OCI-LY7 (cell line): ENCODE data around the gene ACTL8. TPM values are rescaled to one million over a fixed set of nuclear protein-coding genes. Genes with fewer than 3 reads are reported as not detected.

Source experiments
- BruUV-seq: library from RNA; stranded (reverse); fragments of 400-500 nt; replicated peaks from 2 replicates; lab custom pipeline; 2021; lab: Mats Ljungman, UMichigan
- CTCF ChIA-PET: fragments of 300-600 bp; sonication (Branson Sonifier 250); formaldehyde crosslinking; loops from one replicate; lab custom pipeline; 2022; ENCODE audit warnings: antibody characterized with exemption; ENCODE audit not compliant: unreplicated experiment; lab: Charles Lee
- POLR2A ChIA-PET: fragments of 300-600 bp; sonication (Branson Sonifier 250); formaldehyde crosslinking; loops from one replicate; lab custom pipeline; 2022; ENCODE audit warnings: antibody characterized with exemption; lab: Charles Lee
- DNase-seq: peaks from one replicate; pipeline ENCODE4 v3.0.0-alpha.2; 2015; ENCODE audit warnings: low spot score
- H2AFZ ChIP-seq: fragments of 200-600 bp; sonication (generic), shearing (Covaris generic); 2 replicates; pipeline ENCODE4 v1.6.1; 2014; ENCODE audit warnings: mild to moderate bottlenecking, antibody characterized with exemption, low read length, moderate library complexity
- H3K27ac ChIP-seq: fragments of 200-600 bp; sonication (generic); 2 replicates; pipeline ENCODE4 v1.5.1; 2014; ENCODE audit warnings: mixed run types, low read depth, mild to moderate bottlenecking, moderate library complexity, low read length, inconsistent platforms; ENCODE audit not compliant: poor library complexity, severe bottlenecking
- H3K36me3 ChIP-seq: fragments of 200-600 bp; sonication (generic); 2 replicates; pipeline ENCODE4 v1.6.1; 2014; ENCODE audit warnings: mild to moderate bottlenecking, antibody characterized with exemption, low read length, moderate library complexity, mixed read lengths; ENCODE audit not compliant: insufficient read depth
- H3K4me1 ChIP-seq: fragments of 200-600 bp; sonication (generic); 2 replicates; pipeline ENCODE4 v1.5.1; 2014; ENCODE audit warnings: mild to moderate bottlenecking, low read length; ENCODE audit not compliant: insufficient read depth, poor library complexity, severe bottlenecking
- H3K4me2 ChIP-seq: fragments of 200-600 bp; sonication (generic); 2 replicates; pipeline ENCODE4 v1.6.1; 2014; ENCODE audit warnings: mild to moderate bottlenecking, low read length
- H3K4me3 ChIP-seq: fragments of 200-600 bp; sonication (generic); 2 replicates; pipeline ENCODE4 v1.5.1; 2014; ENCODE audit warnings: mild to moderate bottlenecking, low read depth, low read length; ENCODE audit not compliant: poor library complexity, severe bottlenecking
- H3K79me2 ChIP-seq: fragments of 200-600 bp; sonication (generic); 2 replicates; pipeline ENCODE4 v1.6.1; 2016; ENCODE audit warnings: low read depth, mild to moderate bottlenecking, low read length, moderate library complexity, mixed read lengths; ENCODE audit not compliant: insufficient read depth
- H3K9me2 ChIP-seq: fragments of 200-600 bp; sonication (generic); 2 replicates; pipeline ENCODE4 v1.6.1; 2016; ENCODE audit warnings: mild to moderate bottlenecking, low read length, mixed read lengths; ENCODE audit not compliant: insufficient read depth
- H3K9me3 ChIP-seq: fragments of 200-600 bp; sonication (generic); 2 replicates; pipeline ENCODE4 v1.6.1; 2014; ENCODE audit warnings: mild to moderate bottlenecking, mixed run types, low read length, mixed read lengths
- H4K20me1 ChIP-seq: fragments of 200-600 bp; sonication (generic); 2 replicates; pipeline ENCODE4 v1.6.1; 2014; ENCODE audit warnings: mild to moderate bottlenecking, antibody characterized with exemption, low read length, moderate library complexity, mixed read lengths; ENCODE audit not compliant: insufficient read depth
- CTCF ChIP-seq: fragments of 200-600 bp; sonication (generic); conservative IDR thresholded peaks from 2 replicates; pipeline ENCODE4 v1.5.1; 2014; ENCODE audit warnings: mild to moderate bottlenecking, antibody characterized with exemption, low read length, moderate library complexity, mixed read lengths
- EZH2phosphoT487 ChIP-seq: fragments of 200-600 bp; sonication (generic); IDR thresholded peaks from 2 replicates; pipeline ENCODE4 v1.6.1; 2018; ENCODE audit warnings: low read depth, borderline replicate concordance, mild to moderate bottlenecking, mixed run types, antibody characterized with exemption, low read length, moderate library complexity, mixed read lengths
- intact Hi-C: fragments of 100-400 bp; cut with micrococcal nuclease; formaldehyde crosslinking; loops from one replicate; pipeline ENCODE4 v1.10.0; 2022; ENCODE audit not compliant: unreplicated experiment
- total RNA-seq, 2 experiments: library from RNA; depleted of rRNA in 1 of 2; stranded (reverse); fragments of >200 nt in 1 of 2; shearing (Covaris generic) in 1 of 2; gene quantifications; 2 replicates each; pipeline ENCODE4 v1.2.3, GENCODE V29; 2014 to 2022

The ACTL8 gene
- total RNA-seq, 2 experiments from 2014 or later: not detected

GRCh38 chr1:17777330-17777729, 22.2 kb downstream of the ACTL8 start:
- POLR2A ChIA-PET: no interaction called here
- no peak overlapping the region for H3K4me3 ChIP-seq
- H3K4me1 ChIP-seq: no peaks in the 10 kb centered on the region
- H3K9me2 ChIP-seq: no peaks in the 10 kb centered on the region
- TF ChIP-seq EZH2phosphoT487 (no peak), CTCF (no peak)
- H3K36me3 ChIP-seq: no peaks in the 10 kb centered on the region
- H3K79me2 ChIP-seq: no peaks in the 10 kb centered on the region
- intact Hi-C loops: no loop called here
- H3K27ac ChIP-seq: no peak overlapping the region
- H4K20me1 ChIP-seq: no peaks in the 10 kb centered on the region
- DNase-seq: no peak
- H2AFZ ChIP-seq: no peak overlapping the region
- CTCF ChIA-PET: no interaction called here
- BruUV-seq: no TSS peak
- H3K9me3 ChIP-seq: no peaks in the 10 kb centered on the region
- no peak overlapping the region for H3K4me2 ChIP-seq

- TF ChIP-seq EZH2phosphoT487: no peak
- TF ChIP-seq CTCF: no peak
- H3K9me2 ChIP-seq: no peaks in the 10 kb centered on the region
- H4K20me1 ChIP-seq: no peaks in the 10 kb centered on the region
- no peaks in the 10 kb centered on the region for H3K36me3 ChIP-seq
- no peak overlapping the region for H3K4me3 ChIP-seq
- ChIA-PET POLR2A (no interaction called here), CTCF (no interaction called here)
- no peaks in the 10 kb centered on the region for H3K79me2 ChIP-seq
- H3K4me2 ChIP-seq: no peak overlapping the region
- intact Hi-C loops: no loop called here
- no peaks in the 10 kb centered on the region for H3K9me3 ChIP-seq
- no TSS peak for BruUV-seq
- no peaks in the 10 kb centered on the region for H3K4me1 ChIP-seq
- DNase-seq: no peak
- H3K27ac ChIP-seq: no peak overlapping the region
- no peak overlapping the region for H2AFZ ChIP-seq
Observed at GRCh38 chr1:17777818-17778217, 22.7 kb downstream of the ACTL8 start.

GRCh38 chr1:17780916-17781315, 25.8 kb downstream of the ACTL8 start:
- BruUV-seq: no TSS peak
- intact Hi-C loops: no loop called here
- Histone ChIP-seq H2AFZ (no peak overlapping the region), H3K4me3 (no peak overlapping the region), H3K4me2 (no peak overlapping the region), H3K79me2 (no peaks in the 10 kb centered on the region), H3K9me3 (no peaks in the 10 kb centered on the region), H3K36me3 (no peaks in the 10 kb centered on the region), H3K4me1 (no peaks in the 10 kb centered on the region), H3K9me2 (no peaks in the 10 kb centered on the region), H4K20me1 (no peaks in the 10 kb centered on the region), H3K27ac (no peak overlapping the region)
- no peak for TF ChIP-seq CTCF
- TF ChIP-seq EZH2phosphoT487: no peak
- DNase-seq: no peak
- ChIA-PET CTCF (no interaction called here), POLR2A (no interaction called here)
